Small intestine (tissue), 16 donors: ENCODE measurements around the gene CTRL. TPM values are rescaled to one million over a fixed set of nuclear protein-coding genes. Genes with fewer than 3 reads are reported as not detected.
A peak's percentile ranks its signal among the peaks of the same experiment; 100 is the strongest.
"Not testable (repeated sequence)": the region's sequence is repeated elsewhere in the genome, so short reads cannot be mapped to it uniquely, and the experiment has no call there.

ENCODE experiments used
- DNase-seq, 2 donors: peaks; one replicate each; pipeline versions ENCODE4 v3.0.0 to v3.0.0-alpha.2; 2013
- FAIRE-seq: peaks from 2 replicates; lab custom pipeline; 2012; peaks lifted over from hg19 to GRCh38; lab: Jason Lieb, UNC
- H3K27ac ChIP-seq, 3 donors: one replicate each; pipeline ENCODE4 v1.5.1; 2013; ENCODE audit warnings: low read length in 2 of 3, mild to moderate bottlenecking in 2 of 3, control low read depth in 1 of 3, inconsistent platforms in 1 of 3, low read depth in 1 of 3, moderate library complexity in 1 of 3
- H3K27me3 ChIP-seq, 3 donors: one replicate each; pipeline ENCODE4 v1.6.1; 2013; ENCODE audit warnings: low read length in 3 of 3, inconsistent platforms in 1 of 3; ENCODE audit not compliant: control insufficient read depth in 3 of 3, insufficient read depth in 3 of 3
- H3K36me3 ChIP-seq, 3 donors: one replicate each; pipeline ENCODE4 v1.6.1; 2013; ENCODE audit warnings: low read length in 3 of 3, inconsistent platforms in 1 of 3, low read depth in 1 of 3, mild to moderate bottlenecking in 1 of 3, moderate library complexity in 1 of 3; ENCODE audit not compliant: control insufficient read depth in 3 of 3, insufficient read depth in 2 of 3
- H3K4me1 ChIP-seq, 3 donors: one replicate each; pipeline ENCODE4 v1.6.1; 2013; ENCODE audit warnings: low read length in 2 of 3, inconsistent platforms in 1 of 3, low read depth in 1 of 3, mild to moderate bottlenecking in 1 of 3, moderate library complexity in 1 of 3; ENCODE audit not compliant: control insufficient read depth in 3 of 3, insufficient read depth in 2 of 3
- H3K4me3 ChIP-seq, 3 donors: one replicate each; pipeline ENCODE4 v1.5.1; 2013; ENCODE audit warnings: low read length in 3 of 3, control low read depth in 1 of 3, inconsistent platforms in 1 of 3, low read depth in 1 of 3, mild to moderate bottlenecking in 1 of 3, moderate library complexity in 1 of 3
- H3K9me3 ChIP-seq, 2 donors: one replicate each; pipeline ENCODE4 v1.6.1; 2013; ENCODE audit warnings: low read depth in 1 of 2, low read length in 1 of 2; ENCODE audit not compliant: control insufficient read depth in 2 of 2, insufficient read depth in 1 of 2
- WGBS, 3 donors: extraction: QIAGEN DNeasy Blood & Tissue Kit; methylation state at CpG; one replicate each; pipeline ENCODE4 v1.1.7; 2013; 5-methylcytosine and 5-hydroxymethylcytosine counted together
- long read RNA-seq, 10 donors: transcript quantifications; one replicate each; lab custom pipeline, GENCODE V29; 2026
- polyA plus RNA-seq, 4 donors: library from polyadenylated mRNA; stranded (reverse) in 3 of 4; unstranded in 1 of 4; fragments of 200-250 nt in 3 of 4; fragments of 120-200 nt in 1 of 4; gene quantifications; one replicate each; pipeline versions ENCODE4 v1.2.1 to v1.2.3, GENCODE V29; 2013
- donor health status: healthy with polysubstance abuse.
- donor health status: control.
- donor health status: control.
- donor health status: Bipolar disorder and iron deficiency.
- donor health status: healthy.

The CTRL gene
- 1 to 10 TPM in 3 of 4 donors, under 1 TPM in 1; 0.81 to 6.7 (median 3.4) TPM for polyA plus RNA-seq
- long read RNA-seq, donor 1: 0 reads
- long read RNA-seq, donor 2, partial matches to known transcripts: 15 of 15 reads
- long read RNA-seq, donor 2, other reads (novel, unspliced or antisense): 0 of 15 reads
- long read RNA-seq, donor 3: 0 reads
- long read RNA-seq, donor 4: 0 reads
- long read RNA-seq, donor 5: 0 reads
- long read RNA-seq, donor 6: 0 reads
- long read RNA-seq, donor 7: 0 reads
- long read RNA-seq, donor 8: 0 reads
- long read RNA-seq, donor 9: 0 reads
- long read RNA-seq, donor 10: 0 reads

GRCh38 chr16:67931712-67932461 is at the start of gene CTRL:
TSS of gene CTRL (minus strand) at chr16:67931862. CDS start at chr16:67931852, 10 bp downstream.
- Histone ChIP-seq H3K27me3 (no peaks in the 10 kb centered on the region), H3K9me3 (no peaks in the 10 kb centered on the region), H3K4me1 (peaks cover 2 to 12% (median 4%) of the 10 kb centered on the region in 3 donors), H3K27ac (no peak within 1 kb of the TSS), H3K36me3 (peaks cover 0 to 82% (median 2%) of the 10 kb centered on the region in 3 donors), H3K4me3 (no peak within 1 kb of the TSS)
- WGBS, 3 donors: 83 to 87% (median 86%) methylated on average over 15 of the region's 15 CpGs
- FAIRE-seq (no peak), DNase-seq (no peak)

GRCh38 chr16:67979955-67980678 is 48.5 kb upstream of the CTRL start, which contains the start of gene DPEP3:
TSS of gene DPEP3 (minus strand) at chr16:67980499. CDS start at chr16:67980380, 119 bp downstream.
- H3K36me3 ChIP-seq: no peaks in the 10 kb centered on the region
- no peak for FAIRE-seq
- no peaks in the 10 kb centered on the region for H3K9me3 ChIP-seq
- no peak for DNase-seq
- 61 to 71% (median 66%) methylated on average over 50 to 62 of the region's 62 CpGs for WGBS, 3 donors
- H3K27me3 ChIP-seq: peaks cover 0 to 14% (median 0%) of the 10 kb centered on the region in 3 donors
- H3K4me3 ChIP-seq: no peak within 1 kb of the TSS
- no peak within 1 kb of the TSS for H3K27ac ChIP-seq
- no peaks in the 10 kb centered on the region for H3K4me1 ChIP-seq

GRCh38 chr16:67977469-67978227 is 46.0 kb upstream of the CTRL start:
- H3K27ac ChIP-seq: no peak overlapping the region
- H3K27me3 ChIP-seq: peaks cover 0 to 13% (median 0%) of the 10 kb centered on the region in 3 donors
- DNase-seq (no peak), FAIRE-seq (no peak)
- H3K4me1 ChIP-seq: no peaks in the 10 kb centered on the region
- no peak overlapping the region for H3K4me3 ChIP-seq
- 75 to 83% (median 76%) methylated on average over 9 of the region's 9 CpGs for WGBS, 3 donors
- H3K36me3 ChIP-seq: no peaks in the 10 kb centered on the region
- no peaks in the 10 kb centered on the region for H3K9me3 ChIP-seq

- H3K4me1 ChIP-seq: no peaks in the 10 kb centered on the region
- H3K27ac ChIP-seq: no peak overlapping the region
- H3K36me3 ChIP-seq: no peaks in the 10 kb centered on the region
- DNase-seq (no peak), FAIRE-seq (no peak)
- H3K27me3 ChIP-seq: peaks cover 0 to 13% (median 0%) of the 10 kb centered on the region in 3 donors
- no peaks in the 10 kb centered on the region for H3K9me3 ChIP-seq
- WGBS, 3 donors: 53 to 65% (median 54%) methylated on average over 5 of the region's 5 CpGs
- no peak overlapping the region for H3K4me3 ChIP-seq
Measured at GRCh38 chr16:67977005-67977404, 45.3 kb upstream of the CTRL start.

GRCh38 chr16:67976205-67976604 is 44.5 kb upstream of the CTRL start:
- Histone ChIP-seq H3K9me3 (no peaks in the 10 kb centered on the region), H3K4me3 (no peak overlapping the region), H3K4me1 (no peaks in the 10 kb centered on the region), H3K27me3 (peaks cover 0 to 13% (median 0%) of the 10 kb centered on the region in 3 donors), H3K36me3 (no peaks in the 10 kb centered on the region), H3K27ac (no peak overlapping the region)
- 90 to 92% (median 90%) methylated on average over 2 of the region's 2 CpGs for WGBS, 3 donors
- no peak for DNase-seq
- no peak for FAIRE-seq

GRCh38 chr16:67975321-67976105 is 43.9 kb upstream of the CTRL start:
- FAIRE-seq: no peak
- no peaks in the 10 kb centered on the region for H3K4me1 ChIP-seq
- no peaks in the 10 kb centered on the region for H3K9me3 ChIP-seq
- H3K4me3 ChIP-seq: no peak overlapping the region
- H3K27ac ChIP-seq: peak overlapping the region in 1 of 3 donors; percentile 41
- peaks cover 0 to 14% (median 0%) of the 10 kb centered on the region in 3 donors for H3K27me3 ChIP-seq
- DNase-seq: no peak
- H3K36me3 ChIP-seq: no peaks in the 10 kb centered on the region
- 48 to 64% (median 58%) methylated on average over 14 of the region's 14 CpGs for WGBS, 3 donors

GRCh38 chr16:67972285-67972684 is 40.6 kb upstream of the CTRL start:
- H3K36me3 ChIP-seq, H3K4me1 ChIP-seq, H3K27me3 ChIP-seq, FAIRE-seq, DNase-seq, H3K9me3 ChIP-seq, H3K4me3 ChIP-seq, H3K27ac ChIP-seq: not testable (repeated sequence)
- 82 to 89% (median 85%) methylated on average over 7 of the region's 7 CpGs for WGBS, 3 donors
